HG03108 (cell line): ENCODE results near the gene ERF.

Source experiments
- ATAC-seq: cut with Tn5 transposase; IDR thresholded peaks from one replicate; pipeline ENCODE4 v1.9.1; 2021; ENCODE audit warnings: moderate library complexity; ENCODE audit not compliant: unreplicated experiment

Gene ERF

DNA sequence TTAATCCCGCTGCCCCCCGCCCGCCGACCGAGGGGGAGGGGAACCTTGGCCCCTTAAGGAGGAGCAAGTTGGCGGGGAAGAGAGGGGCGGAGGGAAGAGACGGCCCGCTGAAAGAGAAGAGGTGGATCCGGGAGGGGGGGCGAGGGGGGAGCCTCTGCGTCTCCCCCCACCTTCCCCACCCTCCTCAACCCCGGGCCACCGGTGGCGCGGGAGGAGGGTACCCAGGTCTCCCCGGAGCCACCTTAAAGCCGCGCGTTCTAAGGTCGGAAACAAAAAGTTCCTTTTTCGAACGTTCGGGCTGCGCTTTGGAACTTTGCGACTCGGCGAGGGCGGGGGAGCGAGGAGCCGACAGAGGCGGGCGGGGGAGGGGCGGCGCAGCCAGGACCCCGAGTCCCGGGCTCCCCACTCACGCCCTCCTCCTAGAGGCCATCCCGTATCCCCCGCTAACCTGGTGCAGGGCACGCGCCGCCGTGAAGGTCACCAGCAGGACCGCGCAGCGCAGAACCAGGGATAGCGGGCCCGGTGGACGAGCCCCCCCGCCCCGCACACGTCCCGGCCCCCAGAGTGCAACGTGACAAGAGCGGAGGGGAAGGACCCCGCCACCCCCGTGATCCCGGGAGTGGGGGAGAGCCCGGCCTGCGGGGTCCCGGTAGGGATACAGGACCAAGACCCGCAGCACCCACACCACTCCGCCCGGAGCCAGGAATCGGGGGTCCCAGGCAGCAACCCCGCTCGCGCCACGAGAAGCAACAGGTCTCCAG is 659 bp downstream of the ERF start:
- ATAC-seq: no peak

- no peak for ATAC-seq
Measured at GRCh38 chr19:42253245-42254088, 1.5 kb downstream of the ERF start.

- no peak for ATAC-seq
Measured at GRCh38 chr19:42252365-42253244, 2.3 kb downstream of the ERF start.

- no peak for ATAC-seq
Measured at GRCh38 chr19:42251572-42252358, 3.2 kb downstream of the ERF start.

- ATAC-seq: no peak
Measured at GRCh38 chr19:42250666-42251531, 4.0 kb downstream of the ERF start.

DNA sequence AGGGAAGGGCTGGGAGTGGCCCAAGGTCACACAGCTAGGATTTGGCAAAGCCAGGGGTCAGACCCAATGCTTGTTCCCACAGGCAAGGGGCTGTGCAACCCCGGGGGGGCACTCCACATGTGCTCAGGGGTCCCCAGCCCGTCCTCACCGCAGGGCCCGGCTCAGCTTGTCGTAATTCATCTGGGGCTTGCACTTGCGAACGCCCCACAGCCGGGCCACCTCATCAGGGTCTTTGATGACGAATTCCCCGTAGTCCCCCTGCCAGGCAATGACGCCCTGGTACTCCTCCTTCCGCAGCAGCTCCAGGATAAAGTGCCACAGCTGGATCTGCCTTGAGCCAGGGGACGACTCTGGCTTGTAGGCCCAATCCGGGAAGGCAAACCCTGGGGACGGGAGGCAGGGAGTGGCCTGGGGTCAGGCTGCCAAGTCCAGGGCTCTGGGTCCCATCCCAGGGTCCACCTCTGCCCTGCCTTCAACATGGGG is 4.7 kb downstream of the ERF start:
- ATAC-seq: no peak

- ATAC-seq: no peak
Measured at GRCh38 chr19:42249769-42250168, 5.2 kb downstream of the ERF start.

- no peak for ATAC-seq
Measured at GRCh38 chr19:42249149-42249750, 5.7 kb downstream of the ERF start.

- no peak for ATAC-seq
Measured at GRCh38 chr19:42248270-42249148, 6.4 kb downstream of the ERF start.

DNA sequence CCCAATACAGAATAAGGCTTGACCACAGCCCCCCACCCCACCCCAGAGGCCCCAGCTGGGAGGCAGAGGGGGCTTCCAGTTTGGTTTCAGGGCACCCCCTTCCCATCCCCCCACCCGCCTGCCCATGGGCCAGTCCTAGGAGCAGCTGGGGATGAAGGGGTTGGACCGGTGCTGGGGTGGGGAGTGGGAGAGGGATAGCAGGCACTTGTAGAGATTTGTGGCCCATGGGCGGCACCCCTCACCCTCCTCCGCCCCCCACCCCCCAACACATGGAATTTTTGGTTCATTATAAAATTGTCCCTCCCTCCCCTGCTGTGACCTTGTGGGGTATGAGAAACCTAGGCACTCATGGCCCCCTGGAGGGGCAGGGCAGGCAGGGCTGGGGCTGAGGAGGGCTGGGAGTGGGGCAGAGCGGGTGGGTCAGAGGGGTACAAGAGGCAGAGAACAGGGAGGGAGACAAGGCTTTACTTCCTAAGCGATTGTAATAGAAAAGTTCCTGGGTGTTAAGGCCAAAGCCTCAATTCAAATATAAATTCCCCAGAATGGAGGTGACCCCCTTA is 7.2 kb downstream of the ERF start:
- no peak for ATAC-seq

DNA sequence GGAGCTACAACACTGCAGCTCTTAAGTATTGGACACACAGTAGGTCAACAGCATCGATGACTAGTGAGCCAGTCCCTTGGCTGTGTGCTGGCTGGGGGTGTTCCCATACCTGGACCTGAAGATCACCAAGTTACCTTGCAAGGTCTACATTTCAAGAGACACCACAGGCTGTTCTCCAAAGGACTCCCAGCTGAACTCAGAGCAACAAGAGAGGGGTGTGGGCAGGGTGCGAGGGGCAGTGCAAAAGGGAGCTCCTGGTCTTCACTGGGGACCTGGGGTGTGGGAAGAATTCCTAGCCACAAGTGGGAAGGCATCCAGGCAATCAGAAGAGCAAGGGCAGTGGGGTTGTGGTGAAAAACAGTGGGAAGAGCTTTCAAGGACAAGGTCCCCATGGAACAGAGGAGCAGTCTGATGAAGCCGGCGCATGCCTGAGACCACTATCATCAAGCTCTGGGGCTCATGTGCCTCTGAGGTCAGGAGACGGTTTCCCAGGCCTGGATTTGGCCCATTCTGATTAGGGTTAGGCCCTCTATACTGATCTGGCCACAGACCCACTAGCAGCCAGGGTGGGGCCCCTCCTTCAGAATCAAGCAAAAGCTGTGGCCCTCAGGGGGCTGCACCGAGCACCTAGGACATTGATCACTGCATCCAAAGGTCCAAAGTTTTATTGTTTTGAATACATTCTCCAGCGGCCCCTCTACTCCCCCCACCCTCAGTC is 7.8 kb downstream of the ERF start:
- ATAC-seq: no peak

DNA sequence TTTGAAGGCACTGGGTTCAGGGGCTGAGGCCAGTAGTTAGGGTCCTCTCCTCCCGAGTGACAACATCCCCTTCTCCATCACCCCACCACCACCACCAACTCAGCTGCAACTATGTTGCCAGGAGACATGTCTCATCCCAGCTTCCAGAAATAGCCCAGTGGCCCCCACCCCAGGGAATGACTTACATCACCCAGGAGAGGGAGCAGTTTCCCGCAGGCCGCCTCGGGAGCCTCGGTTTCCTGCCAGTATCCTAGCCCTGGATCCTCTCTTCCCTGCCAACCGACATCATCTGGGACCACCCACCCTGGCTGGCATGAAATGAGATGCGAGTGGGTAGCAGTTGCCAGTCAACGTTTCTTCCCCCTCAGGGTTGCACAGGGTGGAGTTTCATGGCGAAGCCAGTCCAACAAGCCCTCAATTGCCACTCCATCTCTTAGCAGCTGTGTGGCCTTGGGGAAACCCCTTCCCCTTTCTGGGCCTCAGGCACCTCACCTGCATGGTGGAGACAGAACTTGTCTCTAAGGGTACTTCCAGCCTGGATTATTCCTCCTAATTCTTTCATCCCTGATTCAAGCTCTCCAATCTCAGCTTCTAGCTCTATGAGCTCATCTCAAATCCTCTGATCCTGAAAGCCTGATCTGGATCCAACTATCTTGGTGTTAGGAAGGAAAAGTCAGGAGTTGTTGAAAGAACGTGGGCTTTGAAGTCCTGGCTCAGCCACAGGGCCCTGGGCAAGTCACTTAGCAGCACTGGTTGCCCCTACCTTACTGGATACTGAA is 8.6 kb downstream of the ERF start:
- ATAC-seq: no peak

DNA sequence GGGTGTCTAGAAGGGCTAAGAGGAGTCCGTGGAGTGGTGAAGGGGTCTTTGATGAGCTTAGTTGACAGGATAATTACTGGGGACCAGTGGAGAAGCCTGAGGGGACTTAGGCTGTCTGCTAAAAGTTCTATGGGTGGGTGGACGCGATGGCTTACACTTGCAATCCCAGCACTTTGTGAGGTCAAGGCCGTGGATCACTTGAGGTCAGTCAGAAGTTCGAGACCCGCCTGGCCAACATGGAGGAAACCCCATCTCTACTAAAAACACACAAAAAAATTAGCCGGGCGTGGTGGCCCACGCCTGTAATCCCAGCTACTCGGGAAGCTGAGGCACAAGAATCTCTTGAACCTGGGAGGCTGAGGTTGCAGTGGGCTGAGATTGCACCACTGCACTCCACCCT is 9.7 kb downstream of the ERF start:
- no peak for ATAC-seq

GRCh38 chr19:42244347-42245220 is 10.3 kb downstream of the ERF start:
- peak; percentile 33 for ATAC-seq
